ENCODE measurements around the gene THRSP.

DNA sequence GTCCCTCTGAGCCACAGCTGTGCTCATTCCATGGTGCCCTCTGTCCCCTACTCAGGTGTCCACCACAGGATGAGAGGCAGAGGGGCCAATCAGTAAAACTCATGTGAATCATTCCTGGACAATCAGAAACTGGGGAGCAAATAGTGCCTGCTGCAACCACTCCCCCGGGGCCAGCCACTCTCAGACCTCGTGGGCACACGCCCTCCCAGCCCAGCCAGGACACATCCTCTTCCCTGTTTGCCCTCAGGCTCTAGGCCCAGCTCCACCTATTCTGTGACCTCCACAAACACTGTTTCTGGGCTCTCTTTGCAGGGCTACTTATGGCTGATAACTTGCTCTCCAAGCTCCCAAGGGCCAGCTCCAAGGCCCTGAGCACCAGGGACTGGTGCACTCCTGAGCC, 26.6 kb upstream of the THRSP start:
- TF ChIP-seq, protein P1, sequence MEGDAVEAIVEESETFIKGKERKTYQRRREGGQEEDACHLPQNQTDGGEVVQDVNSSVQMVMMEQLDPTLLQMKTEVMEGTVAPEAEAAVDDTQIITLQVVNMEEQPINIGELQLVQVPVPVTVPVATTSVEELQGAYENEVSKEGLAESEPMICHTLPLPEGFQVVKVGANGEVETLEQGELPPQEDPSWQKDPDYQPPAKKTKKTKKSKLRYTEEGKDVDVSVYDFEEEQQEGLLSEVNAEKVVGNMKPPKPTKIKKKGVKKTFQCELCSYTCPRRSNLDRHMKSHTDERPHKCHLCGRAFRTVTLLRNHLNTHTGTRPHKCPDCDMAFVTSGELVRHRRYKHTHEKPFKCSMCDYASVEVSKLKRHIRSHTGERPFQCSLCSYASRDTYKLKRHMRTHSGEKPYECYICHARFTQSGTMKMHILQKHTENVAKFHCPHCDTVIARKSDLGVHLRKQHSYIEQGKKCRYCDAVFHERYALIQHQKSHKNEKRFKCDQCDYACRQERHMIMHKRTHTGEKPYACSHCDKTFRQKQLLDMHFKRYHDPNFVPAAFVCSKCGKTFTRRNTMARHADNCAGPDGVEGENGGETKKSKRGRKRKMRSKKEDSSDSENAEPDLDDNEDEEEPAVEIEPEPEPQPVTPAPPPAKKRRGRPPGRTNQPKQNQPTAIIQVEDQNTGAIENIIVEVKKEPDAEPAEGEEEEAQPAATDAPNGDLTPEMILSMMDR (conservative IDR thresholded peaks at IDR 0.05; ENCODE audit: low read depth, low read length): no peak
- no peak for TF ChIP-seq EZH2 (IDR thresholded peaks at IDR 0.05; ENCODE audit: low read length, unreplicated experiment)
- TF ChIP-seq EZH2phosphoT487 (IDR thresholded peaks at IDR 0.05; ENCODE audit: borderline replicate concordance, low read length): no peak
